Liver (tissue), 9 donors: ENCODE results near the gene PDZD2. TPM values are rescaled to one million over a fixed set of nuclear protein-coding genes. Genes with fewer than 3 reads are reported as not detected.

ENCODE experiments used
- DNase-seq: peaks from one replicate; pipeline ENCODE4 v3.0.0-alpha.2; 2017; ENCODE audit warnings: low spot score
- H3K27ac ChIP-seq, 2 donors: one replicate each; pipeline ENCODE4 v1.7.0; 2013; ENCODE audit warnings: inconsistent platforms in 2 of 2, low read length in 2 of 2, control low read depth in 1 of 2, low read depth in 1 of 2, mild to moderate bottlenecking in 1 of 2
- H3K27me3 ChIP-seq, 4 donors: one replicate each; pipeline versions ENCODE4 v1.6.1 to v1.7.0; 2013; ENCODE audit warnings: low read length in 3 of 4, inconsistent platforms in 1 of 4, mild to moderate bottlenecking in 1 of 4, moderate library complexity in 1 of 4; ENCODE audit not compliant: control insufficient read depth in 4 of 4, insufficient read depth in 4 of 4
- H3K36me3 ChIP-seq, 4 donors: one replicate each; pipeline versions ENCODE4 v1.6.1 to v1.7.0; 2013; ENCODE audit warnings: low read length in 3 of 4, mild to moderate bottlenecking in 3 of 4, low read depth in 1 of 4, moderate library complexity in 1 of 4; ENCODE audit not compliant: control insufficient read depth in 4 of 4, insufficient read depth in 3 of 4
- H3K4me1 ChIP-seq, 4 donors: one replicate each; pipeline versions ENCODE4 v1.6.1 to v1.7.0; 2013; ENCODE audit warnings: low read length in 3 of 4, mild to moderate bottlenecking in 3 of 4, moderate library complexity in 1 of 4; ENCODE audit not compliant: control insufficient read depth in 4 of 4, insufficient read depth in 4 of 4
- H3K4me3 ChIP-seq, 3 donors: one replicate each; pipeline versions ENCODE4 v1.6.1 to v1.7.0; 2013; ENCODE audit warnings: low read length in 3 of 3, control low read depth in 1 of 3, low read depth in 1 of 3, mild to moderate bottlenecking in 1 of 3
- H3K9ac ChIP-seq, 2 donors: one replicate each; pipeline ENCODE4 v1.7.0; 2013; ENCODE audit warnings: low read length in 2 of 2, mild to moderate bottlenecking in 2 of 2, moderate library complexity in 2 of 2, control low read depth in 1 of 2, low read depth in 1 of 2
- H3K9me3 ChIP-seq, 4 donors: one replicate each; pipeline versions ENCODE4 v1.6.1 to v1.7.0; 2013; ENCODE audit warnings: low read length in 3 of 4; ENCODE audit not compliant: control insufficient read depth in 4 of 4
- EGR1 ChIP-seq, 2 donors: IDR thresholded peaks; 2 replicates each; pipeline ENCODE4 v1.6.1; 2016 to 2018; ENCODE audit warnings: antibody characterized with exemption in 2 of 2, low read depth in 2 of 2
- FOXA1 ChIP-seq: IDR thresholded peaks from 2 replicates; pipeline ENCODE4 v1.6.1; 2016; ENCODE audit warnings: antibody characterized with exemption
- GABPA ChIP-seq, 2 donors: IDR thresholded peaks in 1 of 2; conservative IDR thresholded peaks in 1 of 2; 2 replicates each; pipeline ENCODE4 v1.6.1; 2016; ENCODE audit warnings: antibody characterized with exemption in 2 of 2, mild to moderate bottlenecking in 1 of 2, moderate library complexity in 1 of 2
- HNF4A ChIP-seq, 2 donors: conservative IDR thresholded peaks; 2 replicates each; pipeline ENCODE4 v1.6.1; 2016; ENCODE audit warnings: antibody characterized with exemption in 2 of 2, mild to moderate bottlenecking in 2 of 2
- JUND ChIP-seq, 2 donors: IDR thresholded peaks; 2 replicates each; pipeline ENCODE4 v1.6.1; 2016; ENCODE audit warnings: antibody characterized with exemption in 2 of 2
- MAX ChIP-seq: IDR thresholded peaks from 2 replicates; pipeline ENCODE4 v1.6.1; 2016; ENCODE audit warnings: antibody characterized with exemption
- NR2F2 ChIP-seq: IDR thresholded peaks from 2 replicates; pipeline ENCODE4 v1.6.1; 2016; ENCODE audit warnings: antibody characterized with exemption
- RAD21 ChIP-seq, 2 donors: IDR thresholded peaks; 2 replicates each; pipeline ENCODE4 v1.6.1; 2016; ENCODE audit warnings: antibody characterized with exemption in 2 of 2, mild to moderate bottlenecking in 2 of 2
- REST ChIP-seq: IDR thresholded peaks from 2 replicates; pipeline ENCODE4 v1.6.1; 2016; ENCODE audit warnings: antibody characterized with exemption, mild to moderate bottlenecking
- RXRA ChIP-seq, 2 donors: IDR thresholded peaks; 2 replicates each; pipeline ENCODE4 v1.6.1; 2017 to 2018; ENCODE audit warnings: antibody characterized with exemption in 2 of 2, mild to moderate bottlenecking in 1 of 2
- SP1 ChIP-seq: IDR thresholded peaks from 2 replicates; pipeline ENCODE4 v1.6.1; 2018; ENCODE audit warnings: antibody characterized with exemption, mild to moderate bottlenecking
- TAF1 ChIP-seq: conservative IDR thresholded peaks from 2 replicates; pipeline ENCODE4 v1.6.1; 2016; ENCODE audit warnings: antibody characterized with exemption, mild to moderate bottlenecking
- YY1 ChIP-seq: IDR thresholded peaks from 2 replicates; pipeline ENCODE4 v1.6.1; 2016; ENCODE audit warnings: antibody characterized with exemption, mild to moderate bottlenecking
- WGBS: extraction: QIAGEN DNeasy Blood & Tissue Kit; methylation state at CpG from one replicate; pipeline ENCODE4 v1.1.7; 2013; 5-methylcytosine and 5-hydroxymethylcytosine counted together
- polyA plus RNA-seq, 2 donors: library from polyadenylated mRNA; stranded (reverse) in 1 of 2; unstranded in 1 of 2; fragments of 200-250 nt in 1 of 2; fragments of >200 nt in 1 of 2; fragmentation: Nextera tagmentation in 1 of 2; extraction: Ambion mirVana in 1 of 2; gene quantifications; one replicate each; pipeline versions ENCODE4 v1.2.1 to v1.2.3, GENCODE V29; 2013 to 2015
- total RNA-seq, 2 donors: library from RNA; depleted of rRNA; stranded (reverse); fragments of >200 nt; gene quantifications; one replicate each; pipeline ENCODE4 v1.2.3, GENCODE V29; 2014
- TF ChIP-seq, protein P1 (sequence below): IDR thresholded peaks from 2 replicates; pipeline ENCODE4 v1.6.1; 2016; ENCODE audit warnings: antibody characterized with exemption
- TF ChIP-seq, protein P2 (sequence below): fragments of 150-350 bp; IDR thresholded peaks from 2 replicates; pipeline ENCODE4 v1.5.1; 2017; ENCODE audit warnings: improper control_type of control experiment, low read depth, low read length; ENCODE audit not compliant: missing input control
- TF ChIP-seq, protein P3 (sequence below): IDR thresholded peaks from 2 replicates; pipeline ENCODE4 v1.6.1; 2016; ENCODE audit warnings: antibody characterized with exemption
- donor health status: healthy.
- donor health status: healthy.
- donor health status: healthy.
- donor health status: healthy.
- donor health status: healthy.

The PDZD2 gene
- total and polyA plus RNA-seq, 4 donors: 0.27 to 1.1 (median 0.54) TPM

DNA sequence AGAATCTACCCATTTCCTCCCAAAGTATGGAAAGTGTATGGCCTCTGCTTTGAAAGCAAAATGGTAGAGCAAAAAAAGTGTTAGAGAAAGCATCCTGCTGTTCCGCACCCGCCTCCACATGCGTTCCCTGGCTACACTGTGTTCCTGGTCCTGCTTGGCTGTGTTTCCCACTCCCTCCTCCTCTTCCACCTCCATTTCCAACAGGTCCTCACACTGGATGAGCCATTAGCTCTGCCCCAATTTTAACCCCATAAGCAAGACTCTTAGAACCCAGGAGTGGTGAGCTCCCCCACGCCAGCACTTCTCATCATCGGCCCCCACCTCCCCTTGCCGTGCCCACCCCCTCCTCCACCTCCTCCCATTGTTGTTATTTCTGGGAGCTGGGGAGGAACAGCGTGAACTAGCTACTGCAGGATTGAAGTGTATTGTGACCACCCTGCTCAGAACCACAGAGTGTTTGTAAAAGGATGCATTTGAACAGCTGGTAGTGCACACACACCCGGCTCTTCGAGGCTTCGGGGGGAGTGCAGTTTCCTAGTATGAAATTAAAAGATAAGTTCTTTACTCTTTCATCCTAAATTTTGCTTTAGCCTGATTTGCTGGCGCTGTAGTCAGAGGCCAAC is 120.0 kb downstream of the PDZD2 start:
- no peak overlapping the region for H3K4me3 ChIP-seq
- H3K27me3 ChIP-seq: no peaks in the 10 kb centered on the region
- H3K9ac ChIP-seq: no peak overlapping the region
- WGBS: 64% methylated on average over 11 of the region's 11 CpGs
- H3K9me3 ChIP-seq: peaks cover 0 to 3% (median 0%) of the 10 kb centered on the region in 4 donors
- H3K36me3 ChIP-seq: no peaks in the 10 kb centered on the region
- H3K27ac ChIP-seq: no peak overlapping the region
- DNase-seq: no peak
- H3K4me1 ChIP-seq: no peaks in the 10 kb centered on the region
- no peak for TF ChIP-seq RXRA (IDR thresholded peaks at IDR 0.05)
- TF ChIP-seq, protein P1, sequence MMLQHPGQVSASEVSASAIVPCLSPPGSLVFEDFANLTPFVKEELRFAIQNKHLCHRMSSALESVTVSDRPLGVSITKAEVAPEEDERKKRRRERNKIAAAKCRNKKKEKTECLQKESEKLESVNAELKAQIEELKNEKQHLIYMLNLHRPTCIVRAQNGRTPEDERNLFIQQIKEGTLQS: no peak
- TF ChIP-seq TAF1: no peak
- no peak for TF ChIP-seq EGR1 (IDR thresholded peaks at IDR 0.05; ENCODE audit: low read depth in 2 of 2)
- no peak for TF ChIP-seq JUND (IDR thresholded peaks at IDR 0.05)
- TF ChIP-seq, protein P2, sequence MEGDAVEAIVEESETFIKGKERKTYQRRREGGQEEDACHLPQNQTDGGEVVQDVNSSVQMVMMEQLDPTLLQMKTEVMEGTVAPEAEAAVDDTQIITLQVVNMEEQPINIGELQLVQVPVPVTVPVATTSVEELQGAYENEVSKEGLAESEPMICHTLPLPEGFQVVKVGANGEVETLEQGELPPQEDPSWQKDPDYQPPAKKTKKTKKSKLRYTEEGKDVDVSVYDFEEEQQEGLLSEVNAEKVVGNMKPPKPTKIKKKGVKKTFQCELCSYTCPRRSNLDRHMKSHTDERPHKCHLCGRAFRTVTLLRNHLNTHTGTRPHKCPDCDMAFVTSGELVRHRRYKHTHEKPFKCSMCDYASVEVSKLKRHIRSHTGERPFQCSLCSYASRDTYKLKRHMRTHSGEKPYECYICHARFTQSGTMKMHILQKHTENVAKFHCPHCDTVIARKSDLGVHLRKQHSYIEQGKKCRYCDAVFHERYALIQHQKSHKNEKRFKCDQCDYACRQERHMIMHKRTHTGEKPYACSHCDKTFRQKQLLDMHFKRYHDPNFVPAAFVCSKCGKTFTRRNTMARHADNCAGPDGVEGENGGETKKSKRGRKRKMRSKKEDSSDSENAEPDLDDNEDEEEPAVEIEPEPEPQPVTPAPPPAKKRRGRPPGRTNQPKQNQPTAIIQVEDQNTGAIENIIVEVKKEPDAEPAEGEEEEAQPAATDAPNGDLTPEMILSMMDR: no peak
- no peak for TF ChIP-seq FOXA1

GRCh38 chr5:31759925-31760324 is 121.0 kb downstream of the PDZD2 start:
- Histone ChIP-seq H3K9me3 (peaks cover 0 to 3% (median 0%) of the 10 kb centered on the region in 4 donors), H3K4me3 (no peak overlapping the region), H3K36me3 (no peaks in the 10 kb centered on the region), H3K27ac (no peak overlapping the region), H3K4me1 (no peaks in the 10 kb centered on the region), H3K9ac (no peak overlapping the region), H3K27me3 (no peaks in the 10 kb centered on the region)
- TF ChIP-seq FOXA1 (no peak), NR2F2 (no peak), EGR1 (IDR thresholded peaks at IDR 0.05; ENCODE audit: low read depth in 2 of 2) (no peak), YY1 (no peak), REST (no peak), TAF1 (no peak), HNF4A (conservative IDR thresholded peaks at IDR 0.05) (no peak), RAD21 (IDR thresholded peaks at IDR 0.05) (no peak), MAX (no peak), GABPA (IDR thresholded peaks at IDR 0.05 in 1 of 2, conservative IDR thresholded peaks at IDR 0.05 in 1 of 2) (no peak), RXRA (IDR thresholded peaks at IDR 0.05) (no peak), SP1 (no peak), JUND (IDR thresholded peaks at IDR 0.05) (no peak)
- TF ChIP-seq, protein P1: no peak
- TF ChIP-seq, protein P3, sequence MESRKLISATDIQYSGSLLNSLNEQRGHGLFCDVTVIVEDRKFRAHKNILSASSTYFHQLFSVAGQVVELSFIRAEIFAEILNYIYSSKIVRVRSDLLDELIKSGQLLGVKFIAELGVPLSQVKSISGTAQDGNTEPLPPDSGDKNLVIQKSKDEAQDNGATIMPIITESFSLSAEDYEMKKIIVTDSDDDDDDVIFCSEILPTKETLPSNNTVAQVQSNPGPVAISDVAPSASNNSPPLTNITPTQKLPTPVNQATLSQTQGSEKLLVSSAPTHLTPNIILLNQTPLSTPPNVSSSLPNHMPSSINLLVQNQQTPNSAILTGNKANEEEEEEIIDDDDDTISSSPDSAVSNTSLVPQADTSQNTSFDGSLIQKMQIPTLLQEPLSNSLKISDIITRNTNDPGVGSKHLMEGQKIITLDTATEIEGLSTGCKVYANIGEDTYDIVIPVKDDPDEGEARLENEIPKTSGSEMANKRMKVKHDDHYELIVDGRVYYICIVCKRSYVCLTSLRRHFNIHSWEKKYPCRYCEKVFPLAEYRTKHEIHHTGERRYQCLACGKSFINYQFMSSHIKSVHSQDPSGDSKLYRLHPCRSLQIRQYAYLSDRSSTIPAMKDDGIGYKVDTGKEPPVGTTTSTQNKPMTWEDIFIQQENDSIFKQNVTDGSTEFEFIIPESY: no peak
- TF ChIP-seq, protein P2: no peak
- no peak for DNase-seq
- 81% methylated on average over 2 of the region's 2 CpGs for WGBS
